ENCODE results near the gene MTRFR.
A peak's percentile ranks its signal among the peaks of the same experiment; 100 is the strongest.

Gene MTRFR

GRCh38 chr12:123267335-123267920, 34.2 kb downstream of the MTRFR start:
- Histone ChIP-seq H3K9me2 (replicated peaks; ENCODE audit: low read depth, low read length) (no peaks in the 10 kb centered on the region), H3F3A (ENCODE audit: low read depth) (0 out of 2 replicates have a peak, but pooled peaks cover 6% of the 10 kb centered on the region), H2AFZ (ENCODE audit: low read length) (no peak overlapping the region), H3K9me3 (ENCODE audit: insufficient read depth, low read depth, low read length) (no peaks in the 10 kb centered on the region), H3K36me3 (ENCODE audit: insufficient read depth, low read length) (peaks cover 7% of the 10 kb centered on the region; the same call in 1 of the 2 replicates), H3K9ac (ENCODE audit: low read depth, low read length, poor library complexity, severe bottlenecking) (peak overlapping the region; percentile 93), H3K4me1 (ENCODE audit: insufficient read depth, low read length, poor library complexity, severe bottlenecking) (peaks cover 30% of the 10 kb centered on the region), H3K4me3 (ENCODE audit: low read length, poor library complexity, severe bottlenecking) (peak overlapping the region; percentile 92), H4K20me1 (ENCODE audit: insufficient read depth, low read length, poor library complexity, severe bottlenecking) (peaks cover 6% of the 10 kb centered on the region), H3K27me3 (ENCODE audit: insufficient read depth, low read length, poor library complexity, severe bottlenecking) (no peaks in the 10 kb centered on the region), H3K79me2 (ENCODE audit: insufficient read depth, low read length) (peaks cover 64% of the 10 kb centered on the region), H3K4me2 (ENCODE audit: low read depth, low read length, poor library complexity, severe bottlenecking) (peak overlapping the region; percentile 90)
- TF ChIP-seq, protein P1, sequence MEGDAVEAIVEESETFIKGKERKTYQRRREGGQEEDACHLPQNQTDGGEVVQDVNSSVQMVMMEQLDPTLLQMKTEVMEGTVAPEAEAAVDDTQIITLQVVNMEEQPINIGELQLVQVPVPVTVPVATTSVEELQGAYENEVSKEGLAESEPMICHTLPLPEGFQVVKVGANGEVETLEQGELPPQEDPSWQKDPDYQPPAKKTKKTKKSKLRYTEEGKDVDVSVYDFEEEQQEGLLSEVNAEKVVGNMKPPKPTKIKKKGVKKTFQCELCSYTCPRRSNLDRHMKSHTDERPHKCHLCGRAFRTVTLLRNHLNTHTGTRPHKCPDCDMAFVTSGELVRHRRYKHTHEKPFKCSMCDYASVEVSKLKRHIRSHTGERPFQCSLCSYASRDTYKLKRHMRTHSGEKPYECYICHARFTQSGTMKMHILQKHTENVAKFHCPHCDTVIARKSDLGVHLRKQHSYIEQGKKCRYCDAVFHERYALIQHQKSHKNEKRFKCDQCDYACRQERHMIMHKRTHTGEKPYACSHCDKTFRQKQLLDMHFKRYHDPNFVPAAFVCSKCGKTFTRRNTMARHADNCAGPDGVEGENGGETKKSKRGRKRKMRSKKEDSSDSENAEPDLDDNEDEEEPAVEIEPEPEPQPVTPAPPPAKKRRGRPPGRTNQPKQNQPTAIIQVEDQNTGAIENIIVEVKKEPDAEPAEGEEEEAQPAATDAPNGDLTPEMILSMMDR (conservative IDR thresholded peaks at IDR 0.05; ENCODE audit: low read length) = no peak
- TF ChIP-seq EZH2phosphoT487 (IDR thresholded peaks at IDR 0.05; ENCODE audit: borderline replicate concordance) = no peak

GRCh38 chr12:123267991-123268843, 35.0 kb downstream of the MTRFR start:
- H3K9ac ChIP-seq (ENCODE audit: low read depth, low read length, poor library complexity, severe bottlenecking) = peak overlapping the region; percentile 93
- H3K79me2 ChIP-seq (ENCODE audit: insufficient read depth, low read length) = peaks cover 60% of the 10 kb centered on the region
- no peaks in the 10 kb centered on the region for H3K27me3 ChIP-seq (ENCODE audit: insufficient read depth, low read length, poor library complexity, severe bottlenecking)
- no peaks in the 10 kb centered on the region for H3K9me2 ChIP-seq (replicated peaks; ENCODE audit: low read depth, low read length)
- 0 out of 2 replicates have a peak, but pooled peaks cover 6% of the 10 kb centered on the region for H3F3A ChIP-seq (ENCODE audit: low read depth)
- TF ChIP-seq, protein P1 (conservative IDR thresholded peaks at IDR 0.05; ENCODE audit: low read length) = no peak
- TF ChIP-seq EZH2phosphoT487 (IDR thresholded peaks at IDR 0.05; ENCODE audit: borderline replicate concordance) = no peak
- H3K36me3 ChIP-seq (ENCODE audit: insufficient read depth, low read length) = peaks cover 5% of the 10 kb centered on the region; the same call in 1 of the 2 replicates
- H3K4me1 ChIP-seq (ENCODE audit: insufficient read depth, low read length, poor library complexity, severe bottlenecking) = peaks cover 34% of the 10 kb centered on the region
- H2AFZ ChIP-seq (ENCODE audit: low read length) = no peak overlapping the region; the same call in 1 of the 2 replicates
- no peaks in the 10 kb centered on the region for H3K9me3 ChIP-seq (ENCODE audit: insufficient read depth, low read depth, low read length)
- peak overlapping the region; percentile 92 for H3K4me3 ChIP-seq (ENCODE audit: low read length, poor library complexity, severe bottlenecking)
- H4K20me1 ChIP-seq (ENCODE audit: insufficient read depth, low read length, poor library complexity, severe bottlenecking) = peaks cover 6% of the 10 kb centered on the region
- peak overlapping the region; percentile 90 for H3K4me2 ChIP-seq (ENCODE audit: low read depth, low read length, poor library complexity, severe bottlenecking)

DNA sequence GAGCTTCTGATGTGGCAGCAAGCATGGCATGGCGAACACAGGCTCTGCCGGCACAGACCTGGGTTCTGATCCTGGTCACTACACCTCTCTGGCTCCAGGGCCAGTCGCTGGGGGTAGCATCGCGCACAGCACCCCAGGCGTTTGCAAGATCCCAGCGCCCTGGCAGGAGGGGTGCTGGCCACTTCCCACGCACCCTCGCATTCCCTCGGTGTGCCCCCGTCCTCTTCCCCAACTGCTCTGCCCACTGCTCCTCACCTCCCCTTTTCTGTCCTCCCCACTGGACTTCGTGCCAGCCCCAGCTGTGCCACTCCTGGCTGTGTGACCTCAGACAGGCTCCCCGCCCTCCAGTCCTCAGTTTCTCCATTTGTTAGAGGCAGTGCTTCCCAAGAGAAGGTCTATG, 35.6 kb downstream of the MTRFR start:
- Histone ChIP-seq H3K79me2 (ENCODE audit: insufficient read depth, low read length) (peaks cover 59% of the 10 kb centered on the region), H3K9me3 (ENCODE audit: insufficient read depth, low read depth, low read length) (no peaks in the 10 kb centered on the region), H3F3A (ENCODE audit: low read depth) (0 out of 2 replicates have a peak, but pooled peaks cover 6% of the 10 kb centered on the region), H2AFZ (ENCODE audit: low read length) (peak overlapping the region; percentile 46; the same call in 1 of the 2 replicates), H3K27me3 (ENCODE audit: insufficient read depth, low read length, poor library complexity, severe bottlenecking) (no peaks in the 10 kb centered on the region), H3K4me3 (ENCODE audit: low read length, poor library complexity, severe bottlenecking) (peak overlapping the region; percentile 92), H3K9me2 (replicated peaks; ENCODE audit: low read depth, low read length) (no peaks in the 10 kb centered on the region), H3K9ac (ENCODE audit: low read depth, low read length, poor library complexity, severe bottlenecking) (peak overlapping the region; percentile 93), H3K4me2 (ENCODE audit: low read depth, low read length, poor library complexity, severe bottlenecking) (peak overlapping the region; percentile 90), H3K36me3 (ENCODE audit: insufficient read depth, low read length) (no peaks in the 10 kb centered on the region; the same call in 1 of the 2 replicates), H3K4me1 (ENCODE audit: insufficient read depth, low read length, poor library complexity, severe bottlenecking) (peaks cover 34% of the 10 kb centered on the region), H4K20me1 (ENCODE audit: insufficient read depth, low read length, poor library complexity, severe bottlenecking) (peaks cover 6% of the 10 kb centered on the region)
- TF ChIP-seq EZH2phosphoT487 (IDR thresholded peaks at IDR 0.05; ENCODE audit: borderline replicate concordance) = no peak
- TF ChIP-seq, protein P1 (conservative IDR thresholded peaks at IDR 0.05; ENCODE audit: low read length) = no peak
